SK-N-SH (cell line): Measurements from ENCODE around the gene NCR1. TPM values are rescaled to one million over a fixed set of nuclear protein-coding genes. Genes with fewer than 3 reads are reported as not detected.
"Not testable (repeated sequence)": the region's sequence is repeated elsewhere in the genome, so short reads cannot be mapped to it uniquely, and the experiment has no call there.

Source experiments
- CTCF ChIA-PET: fragments of 300-600, 350-600 bp; formaldehyde crosslinking; extraction: SDS; loops from one replicate; lab custom pipeline; 2021; lab: Yijun Ruan, JAX
- POLR2A ChIA-PET: fragments of 350-600 bp; sonication (Branson Sonifier 250); formaldehyde crosslinking; extraction: SDS; loops from one replicate; lab custom pipeline; 2020; ENCODE audit warnings: antibody characterized with exemption, inconsistent platforms; lab: Yijun Ruan, JAX
- DNase-seq: peaks from one replicate; pipeline ENCODE4 v3.0.0; 2012
- H2AFZ ChIP-seq: fragments of 200-600 bp; sonication (generic); 2 replicates; pipeline ENCODE4 v1.8.1; 2016; ENCODE audit warnings: antibody characterized with exemption, mild to moderate bottlenecking, low read depth
- H3F3A ChIP-seq: fragments of 200-600 bp; sonication (generic); replicated peaks from 2 replicates; pipeline ENCODE3; 2016; ENCODE audit warnings: antibody characterized with exemption, mild to moderate bottlenecking; ENCODE audit not compliant: insufficient read depth
- H3K27ac ChIP-seq, 2 experiments: fragments of 200-500 bp in 1 of 2; fragments of 200-600 bp in 1 of 2; sonication (Bioruptor generic) in 1 of 2; sonication (generic), shearing (Covaris generic) in 1 of 2; 2 replicates each; pipeline versions ENCODE4 v1.5.1 to v1.6.1; 2014 to 2016; ENCODE audit warnings: low read depth in 2 of 2, inconsistent platforms in 1 of 2, low read length in 1 of 2, mild to moderate bottlenecking in 1 of 2, mixed read lengths in 1 of 2
- H3K27me3 ChIP-seq: fragments of 200-600 bp; sonication (generic), shearing (Covaris generic); 2 replicates; pipeline ENCODE4 v1.6.1; 2016; ENCODE audit warnings: mixed run types; ENCODE audit not compliant: insufficient read depth
- H3K36me3 ChIP-seq, 2 experiments: fragments of 200-500 bp in 1 of 2; fragments of 200-600 bp in 1 of 2; sonication (Bioruptor generic) in 1 of 2; sonication (generic) in 1 of 2; replicated peaks in 1 of 2; 2 replicates each; pipeline versions ENCODE3 to v1.5.1; 2014 to 2016; ENCODE audit warnings: low read length in 1 of 2, mild to moderate bottlenecking in 1 of 2; ENCODE audit not compliant: insufficient read depth in 2 of 2, control insufficient read depth in 1 of 2
- H3K4me1 ChIP-seq, 2 experiments: fragments of 200-500 bp in 1 of 2; fragments of 200-600 bp in 1 of 2; sonication (Bioruptor generic) in 1 of 2; sonication (generic), shearing (Covaris generic) in 1 of 2; 2 replicates each; pipeline versions ENCODE4 v1.5.1 to v1.6.1; 2014 to 2016; ENCODE audit warnings: low read depth in 1 of 2, low read length in 1 of 2, mixed run types in 1 of 2; ENCODE audit not compliant: insufficient read depth in 2 of 2, control insufficient read depth in 1 of 2
- H3K4me2 ChIP-seq: fragments of 200-600 bp; sonication (generic), shearing (Covaris generic); 2 replicates; pipeline ENCODE4 v1.6.1; 2017; ENCODE audit warnings: mixed run types
- H3K4me3 ChIP-seq, 2 experiments: fragments of 200-500 bp in 1 of 2; fragments of 200-600 bp in 1 of 2; sonication (Bioruptor generic) in 1 of 2; sonication (generic), shearing (Covaris generic) in 1 of 2; 2 replicates each; pipeline versions ENCODE4 v1.5.1 to v1.8.1; 2014 to 2016; ENCODE audit warnings: low read depth in 2 of 2, inconsistent platforms in 1 of 2, low read length in 1 of 2, mild to moderate bottlenecking in 1 of 2, mixed read lengths in 1 of 2, moderate library complexity in 1 of 2
- H3K79me2 ChIP-seq: fragments of 200-600 bp; sonication (generic); 2 replicates; pipeline ENCODE4 v1.8.1; 2017; ENCODE audit warnings: mild to moderate bottlenecking; ENCODE audit not compliant: insufficient read depth
- H3K9ac ChIP-seq: fragments of 200-600 bp; sonication (generic); 2 replicates; pipeline ENCODE4 v1.6.1; 2017; ENCODE audit warnings: mixed run types
- H3K9me2 ChIP-seq: fragments of 200-600 bp; sonication (generic); 2 replicates; pipeline ENCODE4 v1.6.1; 2017; ENCODE audit warnings: mixed run types
- H3K9me3 ChIP-seq: fragments of 200-600 bp; sonication (generic); 2 replicates; pipeline ENCODE4 v1.6.1; 2017; ENCODE audit warnings: mixed run types, mild to moderate bottlenecking, moderate library complexity
- H4K20me1 ChIP-seq: fragments of 200-600 bp; sonication (generic); 2 replicates; pipeline ENCODE4 v1.6.1; 2017; ENCODE audit warnings: mild to moderate bottlenecking, mixed run types; ENCODE audit not compliant: insufficient read depth
- EZH2phosphoT487 ChIP-seq: fragments of 200-600 bp; sonication (generic); IDR thresholded peaks from 2 replicates; pipeline ENCODE4 v1.6.1; 2017; ENCODE audit warnings: low read depth, mixed run types, mild to moderate bottlenecking, antibody characterized with exemption, moderate library complexity, borderline replicate concordance
- FOSL2 ChIP-seq: IDR thresholded peaks from 2 replicates; pipeline ENCODE4 v1.4.0; 2012; ENCODE audit warnings: low read depth, mild to moderate bottlenecking, moderate library complexity, borderline replicate concordance
- FOXJ3 ChIP-seq: sonication (generic); formaldehyde crosslinking; IDR thresholded peaks from 2 replicates; pipeline ENCODE4 v1.5.1; 2020; ENCODE audit warnings: mild to moderate bottlenecking, missing genetic modification reagents
- GABPA ChIP-seq: IDR thresholded peaks from 2 replicates; pipeline ENCODE4 v1.4.0; 2012; ENCODE audit warnings: low read depth, mild to moderate bottlenecking
- GATA2 ChIP-seq: sonication (generic); formaldehyde crosslinking; IDR thresholded peaks from 2 replicates; pipeline ENCODE4 v1.5.0; 2020; ENCODE audit warnings: mild to moderate bottlenecking, missing genetic modification reagents
- NFIC ChIP-seq: IDR thresholded peaks from 2 replicates; pipeline ENCODE4 v1.4.0; 2012; ENCODE audit warnings: borderline replicate concordance
- POLR2AphosphoS5 ChIP-seq: IDR thresholded peaks from 2 replicates; pipeline ENCODE4 v1.6.1; 2012; ENCODE audit warnings: low read depth, low read length
- RAD21 ChIP-seq: IDR thresholded peaks from 2 replicates; pipeline ENCODE4 v1.6.1; 2012; ENCODE audit warnings: mild to moderate bottlenecking, low read length
- RCOR1 ChIP-seq: fragments of 150-350 bp; IDR thresholded peaks from 2 replicates; pipeline ENCODE4 v1.6.1; 2017; ENCODE audit warnings: antibody characterized with exemption, low read length
- RFX5 ChIP-seq: IDR thresholded peaks from 2 replicates; pipeline ENCODE4 v1.6.1; 2012; ENCODE audit warnings: mild to moderate bottlenecking, improper control_type of control experiment, low read length
- RXRA ChIP-seq: IDR thresholded peaks from 2 replicates; pipeline ENCODE4 v1.4.0; 2012; ENCODE audit warnings: low read depth, mild to moderate bottlenecking, borderline replicate concordance
- TAF1 ChIP-seq: IDR thresholded peaks from 2 replicates; pipeline ENCODE4 v1.6.1; 2012; ENCODE audit warnings: low read depth, mild to moderate bottlenecking, low read length, moderate library complexity, borderline replicate concordance
- WGBS: methylation state at CpG from one replicate; pipeline ENCODE4 v1.1.6; 2017; ENCODE audit warnings: low lambda C conversion rate; 5-methylcytosine and 5-hydroxymethylcytosine counted together
- polyA plus RNA-seq, 3 experiments: library from polyadenylated mRNA; depleted of rRNA; stranded (reverse); fragments of >200 nt; gene quantifications; 2 replicates each; pipeline ENCODE4 v1.2.3, GENCODE V29; 2012
- TF ChIP-seq, protein P1 (sequence below): IDR thresholded peaks from 2 replicates; pipeline ENCODE4; 2012
- TF ChIP-seq, protein P2 (sequence below): fragments of 150-350 bp; IDR thresholded peaks from 2 replicates; pipeline ENCODE4 v1.6.1; 2017; ENCODE audit warnings: antibody characterized with exemption, low read length, low read depth, borderline replicate concordance
- TF ChIP-seq, protein P3 (sequence below): fragments of 150-350 bp; IDR thresholded peaks from 2 replicates; pipeline ENCODE4 v1.6.1; 2016; ENCODE audit warnings: mild to moderate bottlenecking, low read depth, low read length

Gene NCR1
- polyA plus RNA-seq, 1 of the 3 experiments (the other 2 are of a cell fraction), result not detected

DNA sequence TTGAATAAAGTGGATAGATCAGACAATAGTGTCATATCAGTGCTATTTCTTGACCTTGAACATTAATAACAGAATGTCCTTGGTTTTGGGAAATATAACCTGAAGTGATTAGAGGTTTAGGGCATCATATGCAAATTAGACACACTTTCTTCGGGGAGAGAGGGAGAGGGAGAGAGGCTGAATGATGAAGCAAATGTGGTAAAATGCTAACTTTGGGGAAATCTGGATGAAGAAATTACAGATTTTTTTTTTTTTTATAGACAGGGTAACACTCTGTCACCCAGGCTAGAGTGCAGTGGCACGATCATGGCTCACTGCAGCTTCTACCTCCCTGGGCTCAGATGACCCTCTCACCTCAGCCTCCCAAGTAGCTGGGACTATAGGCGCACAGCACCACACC lies 3.9 kb upstream of the NCR1 start:
- H3K9me2 ChIP-seq, result no peaks in the 10 kb centered on the region
- no peak for DNase-seq
- no peak overlapping the region for H3K4me2 ChIP-seq
- 0% methylated on average over 3 of the region's 3 CpGs for WGBS
- no peaks in the 10 kb centered on the region for H3F3A ChIP-seq
- peaks cover 40% of the 10 kb centered on the region; the same call in 1 of the 2 replicates for H3K27me3 ChIP-seq
- no peaks in the 10 kb centered on the region for H3K79me2 ChIP-seq
- no peak overlapping the region for H2AFZ ChIP-seq
- no peak overlapping the region for H3K4me3 ChIP-seq
- CTCF ChIA-PET, result no interaction called here
- no peaks in the 10 kb centered on the region for H4K20me1 ChIP-seq
- H3K27ac ChIP-seq, result no peak overlapping the region
- POLR2A ChIA-PET, result no interaction called here
- no peak overlapping the region for H3K9ac ChIP-seq
- H3K4me1 ChIP-seq, result no peaks in the 10 kb centered on the region
- no peaks in the 10 kb centered on the region for H3K9me3 ChIP-seq
- no peak for TF ChIP-seq POLR2AphosphoS5
- no peak for TF ChIP-seq FOSL2
- no peak for TF ChIP-seq GABPA
- TF ChIP-seq GATA2 (CRISPR knock-in tag), result no peak
- no peak for TF ChIP-seq RXRA
- TF ChIP-seq FOXJ3 (CRISPR knock-in tag), result no peak
- TF ChIP-seq EZH2phosphoT487, result no peak
- no peak for TF ChIP-seq RFX5
- TF ChIP-seq RCOR1, result no peak
- no peak for TF ChIP-seq RAD21
- TF ChIP-seq, protein P1, sequence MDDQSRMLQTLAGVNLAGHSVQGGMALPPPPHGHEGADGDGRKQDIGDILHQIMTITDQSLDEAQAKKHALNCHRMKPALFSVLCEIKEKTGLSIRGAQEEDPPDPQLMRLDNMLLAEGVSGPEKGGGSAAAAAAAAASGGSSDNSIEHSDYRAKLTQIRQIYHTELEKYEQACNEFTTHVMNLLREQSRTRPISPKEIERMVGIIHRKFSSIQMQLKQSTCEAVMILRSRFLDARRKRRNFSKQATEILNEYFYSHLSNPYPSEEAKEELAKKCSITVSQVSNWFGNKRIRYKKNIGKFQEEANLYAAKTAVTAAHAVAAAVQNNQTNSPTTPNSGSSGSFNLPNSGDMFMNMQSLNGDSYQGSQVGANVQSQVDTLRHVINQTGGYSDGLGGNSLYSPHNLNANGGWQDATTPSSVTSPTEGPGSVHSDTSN, result no peak
- H3K36me3 ChIP-seq, result no peaks in the 10 kb centered on the region

DNA sequence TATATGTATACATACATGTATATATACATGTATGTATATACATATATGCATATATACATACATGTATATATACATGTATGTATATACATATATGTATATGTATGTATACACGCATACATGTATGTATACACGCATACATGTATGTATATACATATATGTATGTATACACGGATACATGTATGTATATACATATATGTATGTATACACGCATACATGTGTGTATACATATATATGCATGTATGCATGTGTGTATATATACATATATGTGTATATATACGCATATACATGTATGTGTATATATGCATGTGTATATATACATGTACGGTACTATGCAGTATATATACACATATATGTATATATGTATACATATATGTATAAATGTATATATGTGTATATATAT lies 2.6 kb upstream of the NCR1 start:
- ChIA-PET POLR2A (no interaction called here), CTCF (no interaction called here)
- Histone ChIP-seq H3K36me3 (no peaks in the 10 kb centered on the region), H3K4me1 (no peaks in the 10 kb centered on the region), H3K27me3 (peaks cover 37% of the 10 kb centered on the region; the same call in 1 of the 2 replicates), H3K27ac (no peak overlapping the region), H3K9ac (no peak overlapping the region), H3K4me2 (no peak overlapping the region), H3K9me2 (no peaks in the 10 kb centered on the region), H3K4me3 (no peak overlapping the region), H4K20me1 (no peaks in the 10 kb centered on the region), H2AFZ (no peak overlapping the region), H3K9me3 (no peaks in the 10 kb centered on the region), H3F3A (no peaks in the 10 kb centered on the region), H3K79me2 (no peaks in the 10 kb centered on the region)
- WGBS, result 47% methylated on average over 6 of the region's 6 CpGs
- no peak for DNase-seq
- TF ChIP-seq, protein P2, sequence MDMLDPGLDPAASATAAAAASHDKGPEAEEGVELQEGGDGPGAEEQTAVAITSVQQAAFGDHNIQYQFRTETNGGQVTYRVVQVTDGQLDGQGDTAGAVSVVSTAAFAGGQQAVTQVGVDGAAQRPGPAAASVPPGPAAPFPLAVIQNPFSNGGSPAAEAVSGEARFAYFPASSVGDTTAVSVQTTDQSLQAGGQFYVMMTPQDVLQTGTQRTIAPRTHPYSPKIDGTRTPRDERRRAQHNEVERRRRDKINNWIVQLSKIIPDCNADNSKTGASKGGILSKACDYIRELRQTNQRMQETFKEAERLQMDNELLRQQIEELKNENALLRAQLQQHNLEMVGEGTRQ, result no peak
- no peak for TF ChIP-seq TAF1
- TF ChIP-seq, protein P3, sequence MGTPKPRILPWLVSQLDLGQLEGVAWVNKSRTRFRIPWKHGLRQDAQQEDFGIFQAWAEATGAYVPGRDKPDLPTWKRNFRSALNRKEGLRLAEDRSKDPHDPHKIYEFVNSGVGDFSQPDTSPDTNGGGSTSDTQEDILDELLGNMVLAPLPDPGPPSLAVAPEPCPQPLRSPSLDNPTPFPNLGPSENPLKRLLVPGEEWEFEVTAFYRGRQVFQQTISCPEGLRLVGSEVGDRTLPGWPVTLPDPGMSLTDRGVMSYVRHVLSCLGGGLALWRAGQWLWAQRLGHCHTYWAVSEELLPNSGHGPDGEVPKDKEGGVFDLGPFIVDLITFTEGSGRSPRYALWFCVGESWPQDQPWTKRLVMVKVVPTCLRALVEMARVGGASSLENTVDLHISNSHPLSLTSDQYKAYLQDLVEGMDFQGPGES, result no peak
- no peak for TF ChIP-seq RXRA
- no peak for TF ChIP-seq NFIC
- no peak for TF ChIP-seq GATA2 (CRISPR knock-in tag)

DNA sequence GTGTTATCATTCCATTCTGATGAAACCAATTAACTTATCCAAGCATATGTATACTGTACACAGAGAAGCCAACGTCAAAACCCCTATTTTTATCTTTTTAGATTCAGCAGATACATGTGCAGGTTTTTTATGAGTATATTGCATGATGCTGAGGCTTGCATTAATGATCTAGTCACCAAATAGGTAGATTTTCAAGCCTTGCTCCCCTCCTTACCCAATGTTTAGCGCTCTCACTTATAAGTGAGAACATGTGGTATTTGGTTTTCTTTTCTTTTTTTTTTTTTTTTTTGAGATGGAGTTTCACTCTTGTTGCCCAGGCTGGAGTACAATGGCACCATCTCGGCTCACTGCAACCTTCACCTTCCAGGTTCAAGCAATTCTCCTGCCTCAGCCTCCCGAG lies 1.7 kb upstream of the NCR1 start:
- DNase-seq, POLR2A ChIA-PET, H3K4me3 ChIP-seq, H3K9me2 ChIP-seq, H2AFZ ChIP-seq, H3K4me2 ChIP-seq, H3K4me1 ChIP-seq, H4K20me1 ChIP-seq, H3K9ac ChIP-seq, H3K27ac ChIP-seq, H3F3A ChIP-seq, CTCF ChIA-PET, H3K36me3 ChIP-seq, H3K79me2 ChIP-seq, H3K9me3 ChIP-seq: not testable (repeated sequence)
- WGBS, result 11% methylated on average over 4 of the region's 4 CpGs
- peaks cover 34% of the 10 kb centered on the region; the same call in 1 of the 2 replicates for H3K27me3 ChIP-seq
